GM12892 (cell line): ENCODE data around the gene MAPRE3.

Experiments
- POLR2A ChIP-seq: IDR thresholded peaks from 2 replicates; pipeline ENCODE4 v1.6.1; 2011; ENCODE audit warnings: low read depth, low read length, control low read depth
- POLR2AphosphoS5 ChIP-seq: IDR thresholded peaks from 2 replicates; pipeline ENCODE4 v1.6.1; 2011; ENCODE audit warnings: low read depth, low read length, control low read depth

DNA sequence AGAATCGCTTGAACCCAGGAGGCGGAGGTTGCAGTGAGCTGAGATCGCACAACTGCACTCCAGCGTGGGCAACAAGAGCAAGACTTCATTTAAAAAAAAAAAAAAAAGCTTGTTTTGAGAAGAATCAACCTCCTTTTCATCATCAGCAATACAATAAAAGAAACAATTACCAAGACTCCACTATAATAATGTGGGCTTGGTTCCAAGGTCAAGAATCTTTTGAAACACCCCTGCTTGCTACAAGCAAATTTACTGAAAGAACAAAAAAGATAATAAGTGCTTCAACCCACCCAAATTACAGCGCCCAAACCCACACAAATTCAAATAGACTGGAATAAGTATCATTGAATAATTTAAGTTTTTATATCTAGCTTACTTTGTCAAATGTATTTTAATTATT is 33.6 kb upstream of the MAPRE3 start:
- TF ChIP-seq POLR2A (no peak), POLR2AphosphoS5 (no peak)
